Loucy (cell line): ENCODE data around the gene LMO7.

ENCODE experiments used
- H2AFZ ChIP-seq: fragments of 200-600 bp; sonication (generic); 2 replicates; pipeline ENCODE4 v1.6.0; 2016; ENCODE audit warnings: antibody characterized with exemption, mild to moderate bottlenecking, low read length, moderate library complexity
- H3F3A ChIP-seq: fragments of 200-600 bp; 2 replicates; pipeline ENCODE4 v1.6.0; 2016; ENCODE audit warnings: antibody characterized with exemption, low read depth, mild to moderate bottlenecking
- H3K27me3 ChIP-seq: fragments of 200-600 bp; sonication (generic); 2 replicates; pipeline ENCODE4 v1.6.1; 2014; ENCODE audit warnings: low read length, mild to moderate bottlenecking; ENCODE audit not compliant: insufficient read depth, poor library complexity, severe bottlenecking
- H3K36me3 ChIP-seq: fragments of 200-600 bp; sonication (generic); 2 replicates; pipeline ENCODE4 v1.6.1; 2016; ENCODE audit warnings: low read length; ENCODE audit not compliant: insufficient read depth
- H3K4me1 ChIP-seq: fragments of 200-600 bp; sonication (generic); 2 replicates; pipeline ENCODE4 v1.5.1; 2014; ENCODE audit warnings: low read length, mild to moderate bottlenecking; ENCODE audit not compliant: insufficient read depth, poor library complexity, severe bottlenecking
- H3K4me2 ChIP-seq: fragments of 200-600 bp; sonication (generic); 2 replicates; pipeline ENCODE4 v1.6.0; 2014; ENCODE audit warnings: antibody characterized with exemption, low read length, low read depth, mild to moderate bottlenecking; ENCODE audit not compliant: poor library complexity, severe bottlenecking
- H3K4me3 ChIP-seq: fragments of 200-600 bp; sonication (generic); 2 replicates; pipeline ENCODE4 v1.5.1; 2014; ENCODE audit warnings: low read length, mild to moderate bottlenecking, mixed read lengths; ENCODE audit not compliant: poor library complexity, severe bottlenecking
- H3K79me2 ChIP-seq: fragments of 200-600 bp; sonication (generic); 2 replicates; pipeline ENCODE4 v1.6.1; 2014; ENCODE audit warnings: low read length; ENCODE audit not compliant: insufficient read depth
- H3K9ac ChIP-seq: fragments of 200-600 bp; sonication (generic); 2 replicates; pipeline ENCODE4 v1.6.0; 2014; ENCODE audit warnings: mild to moderate bottlenecking, low read depth, low read length, moderate library complexity; ENCODE audit not compliant: poor library complexity, severe bottlenecking
- H3K9me2 ChIP-seq: fragments of 200-600 bp; sonication (generic); replicated peaks from 2 replicates; pipeline ENCODE4 v1.6.1; 2016; ENCODE audit warnings: low read depth, low read length, mixed read lengths
- H3K9me3 ChIP-seq: fragments of 200-600 bp; sonication (generic); 2 replicates; pipeline ENCODE4 v1.6.1; 2014; ENCODE audit warnings: mild to moderate bottlenecking, antibody characterized with exemption, low read length, low read depth; ENCODE audit not compliant: insufficient read depth
- H4K20me1 ChIP-seq: fragments of 200-600 bp; sonication (generic); 2 replicates; pipeline ENCODE4 v1.6.0; 2014; ENCODE audit warnings: antibody characterized with exemption, low read length, mild to moderate bottlenecking; ENCODE audit not compliant: insufficient read depth, poor library complexity, severe bottlenecking
- EZH2phosphoT487 ChIP-seq: fragments of 200-600 bp; IDR thresholded peaks from 2 replicates; pipeline ENCODE4 v1.6.1; 2018; ENCODE audit warnings: antibody characterized with exemption, mild to moderate bottlenecking, moderate library complexity, borderline replicate concordance
- TF ChIP-seq, protein P1 (sequence below): fragments of 200-600 bp; sonication (generic); conservative IDR thresholded peaks from 2 replicates; pipeline ENCODE4 v1.5.1; 2014; ENCODE audit warnings: mild to moderate bottlenecking, antibody characterized with exemption, low read length

The LMO7 gene

DNA sequence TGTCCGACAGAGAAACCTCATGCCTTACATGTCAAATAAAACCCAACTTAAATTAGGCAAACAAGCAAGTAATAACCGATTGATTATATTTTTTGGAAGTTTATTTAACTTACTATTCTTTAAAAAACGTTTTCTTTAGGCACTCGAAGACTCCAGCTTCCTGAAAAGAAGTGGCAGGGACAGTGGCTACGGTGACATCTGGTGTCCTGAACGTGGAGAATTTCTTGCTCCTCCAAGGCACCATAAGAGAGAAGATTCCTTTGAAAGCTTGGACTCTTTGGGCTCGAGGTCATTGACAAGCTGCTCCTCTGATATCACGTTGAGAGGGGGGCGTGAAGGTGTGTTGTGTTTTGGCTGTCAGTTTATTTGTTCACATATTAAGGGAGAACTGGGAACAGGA, 164.4 kb downstream of the LMO7 start:
- Histone ChIP-seq H3K9me2 (no peaks in the 10 kb centered on the region), H3K4me2 (no peak overlapping the region), H3K27me3 (no peaks in the 10 kb centered on the region), H3K4me3 (no peak overlapping the region), H3K9ac (no peak overlapping the region), H3F3A (no peaks in the 10 kb centered on the region), H4K20me1 (no peaks in the 10 kb centered on the region), H3K36me3 (peaks cover 11% of the 10 kb centered on the region; the same call in 1 of the 2 replicates), H3K79me2 (no peaks in the 10 kb centered on the region), H3K4me1 (peaks cover 13% of the 10 kb centered on the region), H3K9me3 (no peaks in the 10 kb centered on the region), H2AFZ (no peak overlapping the region)
- no peak for TF ChIP-seq EZH2phosphoT487
- TF ChIP-seq, protein P1, sequence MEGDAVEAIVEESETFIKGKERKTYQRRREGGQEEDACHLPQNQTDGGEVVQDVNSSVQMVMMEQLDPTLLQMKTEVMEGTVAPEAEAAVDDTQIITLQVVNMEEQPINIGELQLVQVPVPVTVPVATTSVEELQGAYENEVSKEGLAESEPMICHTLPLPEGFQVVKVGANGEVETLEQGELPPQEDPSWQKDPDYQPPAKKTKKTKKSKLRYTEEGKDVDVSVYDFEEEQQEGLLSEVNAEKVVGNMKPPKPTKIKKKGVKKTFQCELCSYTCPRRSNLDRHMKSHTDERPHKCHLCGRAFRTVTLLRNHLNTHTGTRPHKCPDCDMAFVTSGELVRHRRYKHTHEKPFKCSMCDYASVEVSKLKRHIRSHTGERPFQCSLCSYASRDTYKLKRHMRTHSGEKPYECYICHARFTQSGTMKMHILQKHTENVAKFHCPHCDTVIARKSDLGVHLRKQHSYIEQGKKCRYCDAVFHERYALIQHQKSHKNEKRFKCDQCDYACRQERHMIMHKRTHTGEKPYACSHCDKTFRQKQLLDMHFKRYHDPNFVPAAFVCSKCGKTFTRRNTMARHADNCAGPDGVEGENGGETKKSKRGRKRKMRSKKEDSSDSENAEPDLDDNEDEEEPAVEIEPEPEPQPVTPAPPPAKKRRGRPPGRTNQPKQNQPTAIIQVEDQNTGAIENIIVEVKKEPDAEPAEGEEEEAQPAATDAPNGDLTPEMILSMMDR, result 0 out of 2 replicates have a peak, but pooled peaks have one; percentile 16

DNA sequence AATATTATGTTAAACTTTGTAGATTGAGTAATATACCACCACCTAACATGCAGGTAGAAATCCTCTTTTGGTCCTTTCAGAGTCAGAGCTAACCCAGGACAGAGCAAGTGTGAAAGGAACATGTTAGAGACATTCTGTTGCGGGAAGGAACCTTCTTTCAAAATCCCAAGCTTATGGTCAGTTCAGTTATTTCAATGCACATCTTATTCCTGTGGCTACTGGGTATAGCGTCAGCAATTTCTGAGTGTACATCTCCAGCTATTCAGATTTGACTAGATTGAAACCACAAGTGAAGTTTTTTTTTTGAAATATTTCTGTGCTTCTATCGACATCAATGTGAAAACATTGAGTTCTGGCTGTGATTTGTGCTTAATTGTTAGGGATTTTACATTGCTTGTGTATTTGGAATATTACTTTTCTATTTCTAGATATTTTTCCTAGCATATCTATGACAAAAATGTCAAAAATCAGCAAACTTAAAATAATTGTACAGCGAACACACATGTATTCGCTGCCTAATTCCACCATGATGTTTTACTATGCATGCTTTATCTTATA, 165.3 kb downstream of the LMO7 start:
- peaks cover 11% of the 10 kb centered on the region; the same call in 1 of the 2 replicates for H3K36me3 ChIP-seq
- H4K20me1 ChIP-seq, result no peaks in the 10 kb centered on the region
- no peak overlapping the region for H3K4me2 ChIP-seq
- no peaks in the 10 kb centered on the region for H3K27me3 ChIP-seq
- no peak overlapping the region for H3K4me3 ChIP-seq
- no peaks in the 10 kb centered on the region for H3K79me2 ChIP-seq
- H3K9ac ChIP-seq, result no peak overlapping the region
- H3K9me3 ChIP-seq, result no peaks in the 10 kb centered on the region
- no peaks in the 10 kb centered on the region for H3F3A ChIP-seq
- no peak for TF ChIP-seq EZH2phosphoT487
- TF ChIP-seq, protein P1, result no peak
- no peak overlapping the region for H2AFZ ChIP-seq
- H3K9me2 ChIP-seq, result no peaks in the 10 kb centered on the region
- H3K4me1 ChIP-seq, result peaks cover 13% of the 10 kb centered on the region

DNA sequence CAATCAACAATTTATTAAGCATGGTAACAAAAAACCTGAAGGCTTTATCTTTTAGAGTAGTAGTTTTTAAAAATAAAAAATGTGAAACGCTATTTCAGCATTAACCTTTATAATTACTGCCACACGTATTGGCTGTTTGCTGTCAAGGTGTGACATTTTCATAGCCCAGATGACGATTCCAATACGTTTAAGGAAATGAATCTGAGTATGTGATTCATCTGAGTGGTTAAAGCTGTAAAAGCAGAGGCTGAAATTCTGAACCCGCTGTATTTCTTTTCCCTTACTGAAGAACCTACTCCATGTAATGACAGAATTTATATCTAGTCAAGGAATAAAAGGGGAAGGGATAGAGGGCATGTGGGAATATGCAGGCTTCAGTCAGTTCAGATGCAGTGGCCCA, 166.0 kb downstream of the LMO7 start:
- H3K9me2 ChIP-seq, result no peaks in the 10 kb centered on the region
- H2AFZ ChIP-seq, result no peak overlapping the region
- no peaks in the 10 kb centered on the region for H4K20me1 ChIP-seq
- H3K9ac ChIP-seq, result no peak overlapping the region
- H3K9me3 ChIP-seq, result no peaks in the 10 kb centered on the region
- no peak overlapping the region for H3K4me2 ChIP-seq
- H3K27me3 ChIP-seq, result no peaks in the 10 kb centered on the region
- H3K4me3 ChIP-seq, result no peak overlapping the region
- peaks cover 7% of the 10 kb centered on the region; the same call in 1 of the 2 replicates for H3K36me3 ChIP-seq
- H3K79me2 ChIP-seq, result no peaks in the 10 kb centered on the region
- no peak for TF ChIP-seq EZH2phosphoT487
- TF ChIP-seq, protein P1, result no peak
- H3F3A ChIP-seq, result no peaks in the 10 kb centered on the region
- peaks cover 13% of the 10 kb centered on the region for H3K4me1 ChIP-seq
